Amniotic epithelial cell (primary cell): ENCODE data around the gene TTC21B.
"Not testable (repeated sequence)": the region's sequence is repeated elsewhere in the genome, so short reads cannot be mapped to it uniquely, and the experiment has no call there.

Source experiments
- DNase-seq: peaks from one replicate; pipeline ENCODE4 v3.0.0-alpha.2; 2010; ENCODE audit warnings: low read depth

Gene TTC21B

DNA sequence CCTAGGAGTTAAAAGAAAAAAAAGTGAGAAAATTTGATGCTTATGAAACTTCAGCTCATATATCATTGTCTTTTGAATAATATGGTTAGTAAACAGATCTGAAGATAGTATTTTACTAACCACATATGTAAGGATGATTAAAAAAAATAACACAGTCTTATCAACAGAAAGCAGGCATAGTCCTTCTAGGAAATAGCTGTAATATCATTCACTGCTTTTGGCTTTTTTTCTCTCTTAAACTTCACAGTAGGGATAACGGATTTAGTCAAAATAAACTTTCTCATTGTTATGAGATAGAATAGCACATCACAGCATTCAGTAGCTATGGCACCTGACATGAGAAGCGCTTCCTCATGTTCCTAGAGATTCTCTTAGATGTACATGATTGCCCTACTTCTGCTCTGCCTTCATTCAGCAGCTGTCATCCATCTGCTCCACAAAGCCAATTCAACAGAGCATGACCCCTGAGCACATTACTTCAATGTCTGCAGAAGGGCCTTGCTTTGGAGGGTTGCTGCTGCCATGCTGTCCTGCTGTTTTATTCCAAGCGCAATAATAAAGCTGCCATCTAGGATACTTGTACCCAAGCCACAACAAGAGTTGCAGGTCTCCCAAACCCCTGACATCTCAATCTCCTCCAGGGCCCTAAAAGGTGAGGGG is 67.0 kb downstream of the TTC21B start:
- no peak for DNase-seq

DNA sequence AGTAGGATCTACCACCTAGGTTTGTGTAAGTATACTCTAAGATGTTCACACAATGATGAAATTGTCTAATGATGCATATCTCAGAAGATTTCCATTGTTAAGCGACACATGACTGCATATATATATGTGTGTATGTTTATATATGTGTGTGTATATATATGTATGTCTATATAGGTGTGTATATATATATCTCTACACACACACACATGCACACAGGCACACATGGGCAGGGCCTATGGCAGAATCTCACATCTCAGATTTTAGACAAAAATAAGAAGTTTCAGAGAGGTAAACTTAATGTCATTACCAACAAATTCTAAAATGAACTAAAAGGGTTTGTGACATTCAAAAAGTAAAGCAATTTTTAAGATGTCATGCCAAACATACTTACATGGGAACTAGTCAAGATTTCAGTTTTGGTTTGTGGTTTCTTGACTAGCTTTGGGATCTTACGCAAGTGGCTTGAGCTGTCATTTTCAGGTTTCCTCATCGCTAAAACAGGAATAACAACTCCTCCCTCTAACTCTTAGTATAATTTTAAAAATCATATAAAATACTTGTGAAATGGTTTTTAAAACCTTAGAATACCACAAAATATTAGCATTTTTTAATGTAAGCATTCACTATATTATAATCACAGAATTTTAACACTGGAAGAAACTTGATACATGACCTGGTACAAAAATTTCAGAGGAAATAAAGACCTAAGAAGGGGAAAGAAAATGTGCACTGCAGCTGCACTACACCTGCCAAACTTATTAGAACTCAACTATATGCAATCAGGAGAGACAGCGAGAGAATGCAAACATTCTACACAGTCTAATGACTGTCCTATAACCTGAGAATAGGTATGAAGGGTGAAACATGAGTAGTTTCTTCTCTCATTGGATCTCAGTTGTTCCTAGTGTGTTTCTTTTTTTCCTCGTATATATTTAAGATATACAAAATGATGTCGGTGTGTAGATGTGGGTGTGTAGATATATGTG is 75.7 kb downstream of the TTC21B start:
- peak; percentile 75 for DNase-seq

DNA sequence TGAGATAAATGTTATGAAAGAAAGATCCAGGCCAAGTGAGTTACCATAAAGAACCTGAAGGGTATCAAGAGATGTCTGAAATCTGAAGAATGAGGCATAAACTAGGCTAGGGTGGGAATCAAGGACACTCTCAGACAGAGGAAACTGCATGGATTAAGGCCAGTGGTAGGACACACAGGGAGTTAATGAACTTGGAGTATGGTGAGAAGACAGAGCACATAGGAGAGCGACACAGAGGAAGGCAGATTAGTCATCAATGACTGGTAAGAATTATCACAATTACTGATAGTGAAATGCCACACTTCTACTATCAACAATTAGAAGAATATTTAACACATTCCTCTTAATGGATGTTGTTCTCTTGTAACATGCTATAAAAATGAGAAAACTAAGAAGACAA is 76.9 kb downstream of the TTC21B start:
- DNase-seq = peak; percentile 55

DNA sequence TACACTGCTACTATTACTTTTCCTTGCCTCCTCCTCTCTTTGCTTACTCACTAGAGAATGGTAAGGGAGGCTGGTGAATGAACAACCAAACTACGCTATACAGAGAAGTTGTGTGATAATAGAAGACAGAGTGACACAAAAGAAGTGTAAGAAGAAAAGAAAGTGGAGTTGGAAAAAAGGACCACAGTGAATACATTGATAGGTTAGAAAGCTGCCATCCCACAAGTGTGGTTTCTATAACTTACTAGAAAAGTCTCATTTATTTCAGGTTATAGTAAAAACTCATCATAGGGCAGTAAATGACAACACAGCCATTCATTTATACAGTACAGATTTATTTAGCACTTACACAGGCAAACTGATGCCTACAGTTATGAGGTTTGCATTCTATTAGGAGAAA is 77.3 kb downstream of the TTC21B start:
- no peak for DNase-seq

DNA sequence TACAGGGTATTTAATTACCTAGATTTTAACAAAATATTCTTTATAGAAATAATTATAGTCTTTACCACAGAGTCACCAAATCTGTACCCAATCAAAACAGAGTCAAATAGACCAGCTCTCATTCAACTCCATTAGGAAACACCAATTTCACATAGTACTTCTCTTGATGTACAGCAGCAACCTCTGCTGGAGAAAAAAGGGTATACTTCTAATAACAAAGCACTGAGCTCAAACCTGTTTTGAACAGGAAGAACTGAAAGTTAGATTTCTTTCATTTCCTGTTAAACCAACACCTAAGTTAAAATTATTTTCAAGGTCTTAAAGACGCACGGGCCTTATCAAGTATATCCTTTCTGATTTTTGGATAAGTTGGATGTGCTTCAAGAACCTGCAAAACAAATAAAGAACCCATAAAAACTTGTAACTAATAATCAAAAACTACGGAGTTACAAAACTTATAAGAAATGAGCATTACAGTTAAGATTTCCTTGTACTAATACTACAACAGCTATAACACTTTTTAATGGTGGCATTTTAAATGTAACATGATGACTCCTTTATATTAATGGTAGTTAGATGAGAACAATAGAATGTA is 79.0 kb downstream of the TTC21B start:
- peak; percentile 69 for DNase-seq

DNA sequence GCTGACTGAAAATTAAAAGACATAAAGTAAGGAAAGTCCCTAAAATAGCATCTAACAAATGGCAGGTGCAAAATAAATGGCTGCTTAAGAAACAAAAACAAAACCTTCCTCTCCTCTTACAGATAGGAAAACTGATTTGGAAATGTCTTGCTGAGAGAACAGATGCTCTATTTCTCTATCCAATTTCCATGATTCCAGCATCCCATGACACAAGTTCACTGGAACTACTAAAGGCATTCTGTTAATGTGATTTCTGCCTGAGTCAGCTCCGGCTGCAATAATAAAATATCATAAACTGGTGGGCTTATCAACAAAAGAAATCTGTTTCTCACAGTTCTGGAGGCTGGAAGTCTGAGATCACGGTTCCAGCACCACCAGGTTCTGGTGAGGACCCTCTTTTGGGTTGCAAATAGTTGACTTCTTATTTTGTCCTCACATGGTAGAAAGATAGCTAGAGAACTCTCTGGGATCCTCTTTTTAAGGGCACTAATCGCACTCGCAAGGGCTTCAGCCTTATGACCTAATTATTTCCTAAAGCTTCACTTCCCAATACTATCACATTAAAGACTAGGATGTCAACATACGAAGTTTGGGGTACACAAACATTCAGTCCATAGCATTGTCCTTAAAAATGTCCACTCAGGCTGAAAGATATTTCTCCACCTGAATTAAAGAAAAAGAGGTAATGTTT is 81.3 kb downstream of the TTC21B start:
- DNase-seq = peak; percentile 8

DNA sequence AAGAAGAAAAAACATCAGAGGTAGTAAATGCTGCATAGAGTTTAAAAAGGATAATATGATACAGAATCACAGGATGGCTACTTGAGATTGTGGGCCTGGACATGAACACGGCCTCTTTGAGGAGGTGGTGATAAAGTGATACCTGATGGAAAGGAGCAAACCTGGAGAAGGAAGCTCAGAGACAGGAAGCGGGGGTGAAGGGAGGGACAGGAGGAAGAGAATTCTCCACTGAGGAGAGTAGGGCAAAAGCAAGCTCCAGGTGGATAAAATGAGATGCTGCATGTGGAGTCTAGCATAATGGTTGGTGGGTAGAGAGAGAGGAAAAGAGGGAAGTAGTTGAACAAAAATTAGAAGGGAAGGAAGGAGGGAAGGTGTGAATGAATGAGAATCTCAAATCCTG is 82.6 kb downstream of the TTC21B start:
- no peak for DNase-seq

DNA sequence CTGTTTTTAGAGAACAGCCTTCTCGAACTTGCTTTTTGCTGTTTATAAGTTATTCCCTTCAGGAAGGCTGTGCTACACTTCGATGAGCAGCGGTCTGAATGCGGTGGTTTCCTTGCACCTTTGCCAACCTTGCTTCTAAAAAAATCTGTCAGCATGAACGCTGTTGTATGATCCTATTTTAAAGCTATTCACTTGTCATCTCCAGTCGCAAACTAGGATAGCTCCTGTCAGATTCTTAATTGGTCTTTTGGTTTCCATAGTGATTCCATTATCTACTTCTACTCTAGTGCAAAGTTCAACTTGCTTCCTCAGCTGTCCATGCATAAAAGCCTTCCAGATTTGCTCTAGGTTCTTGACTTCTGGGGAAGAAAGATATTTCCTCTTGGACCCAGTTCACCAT is 83.2 kb downstream of the TTC21B start:
- no peak for DNase-seq

DNA sequence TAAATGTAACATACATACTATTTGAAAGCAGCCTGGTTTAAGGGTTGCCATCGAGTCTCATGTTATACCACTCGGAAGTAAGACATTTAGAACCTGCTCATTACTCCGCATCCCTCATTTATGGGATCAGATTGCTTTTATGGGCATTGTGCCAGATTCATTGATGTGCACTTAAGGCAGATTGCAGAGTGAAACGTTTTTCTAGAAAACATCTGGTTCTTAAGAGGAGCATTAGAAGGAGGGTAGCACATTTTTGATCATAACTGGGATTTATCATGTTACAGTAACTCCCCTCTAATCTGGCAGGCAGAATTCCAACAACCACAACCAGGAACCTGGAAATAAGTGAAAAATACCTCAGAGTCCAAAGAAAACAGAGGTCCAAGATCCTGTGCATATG is 85.4 kb downstream of the TTC21B start:
- peak; percentile 69 for DNase-seq

DNA sequence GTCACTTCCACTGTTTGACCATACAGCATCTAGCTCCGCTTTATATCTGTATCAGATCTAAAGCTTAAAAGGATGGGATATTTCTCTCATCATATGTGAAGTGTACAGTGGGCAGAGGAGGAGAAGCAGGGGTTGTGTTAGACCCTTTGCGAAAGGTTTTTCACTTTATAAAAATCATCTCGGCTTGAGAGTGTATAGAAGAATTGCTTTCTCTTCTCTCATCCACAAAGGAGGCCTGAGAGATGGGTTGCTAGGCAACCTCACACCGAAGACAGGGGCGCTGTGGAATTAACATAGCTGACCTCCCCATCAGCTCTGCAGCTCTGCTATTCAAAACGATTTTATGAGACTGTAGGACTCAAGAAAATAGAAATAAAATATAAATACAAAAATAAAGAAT is 89.3 kb downstream of the TTC21B start:
- DNase-seq = no peak

DNA sequence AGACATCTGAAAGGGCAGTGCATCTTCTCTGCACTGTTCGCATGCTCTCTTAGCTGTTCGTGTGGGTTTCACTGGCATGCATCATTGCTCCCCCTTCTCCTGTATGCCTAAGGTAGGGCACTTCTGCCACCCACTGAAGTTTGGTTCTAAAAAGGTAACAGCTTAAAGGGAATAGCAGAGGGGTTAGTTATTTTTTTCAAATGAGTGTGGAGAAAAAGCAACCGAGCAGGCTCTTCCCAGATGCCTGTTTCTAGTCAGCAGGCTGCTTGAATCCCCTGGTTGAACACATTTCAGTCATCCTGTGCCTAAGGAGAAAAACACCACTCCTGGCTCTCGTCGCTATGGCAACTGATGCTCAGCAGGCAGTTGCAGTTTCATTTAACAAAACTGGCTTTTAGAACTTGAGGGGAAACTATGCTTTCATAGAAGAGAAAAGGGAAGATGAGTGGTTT is 89.7 kb downstream of the TTC21B start:
- DNase-seq = no peak

DNA sequence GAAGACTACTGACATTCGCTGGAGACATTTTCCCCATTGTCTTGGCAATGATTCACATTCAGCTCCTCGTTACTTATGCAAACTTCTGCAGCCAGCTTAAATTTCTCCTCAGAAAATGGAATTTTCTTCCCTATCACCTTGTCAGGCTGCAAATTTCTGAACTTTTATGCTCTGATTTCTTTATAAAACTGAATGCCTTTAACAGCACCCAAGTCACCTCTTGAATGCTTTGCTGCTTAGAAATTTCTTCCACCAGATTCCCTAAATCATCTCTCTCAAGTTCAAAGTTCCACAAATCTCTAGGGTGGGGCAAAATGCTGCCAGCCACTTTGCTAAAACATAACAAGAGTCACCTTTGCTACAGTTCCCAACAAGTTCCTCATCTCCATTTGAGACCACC is 92.5 kb downstream of the TTC21B start:
- DNase-seq = not testable (repeated sequence)

DNA sequence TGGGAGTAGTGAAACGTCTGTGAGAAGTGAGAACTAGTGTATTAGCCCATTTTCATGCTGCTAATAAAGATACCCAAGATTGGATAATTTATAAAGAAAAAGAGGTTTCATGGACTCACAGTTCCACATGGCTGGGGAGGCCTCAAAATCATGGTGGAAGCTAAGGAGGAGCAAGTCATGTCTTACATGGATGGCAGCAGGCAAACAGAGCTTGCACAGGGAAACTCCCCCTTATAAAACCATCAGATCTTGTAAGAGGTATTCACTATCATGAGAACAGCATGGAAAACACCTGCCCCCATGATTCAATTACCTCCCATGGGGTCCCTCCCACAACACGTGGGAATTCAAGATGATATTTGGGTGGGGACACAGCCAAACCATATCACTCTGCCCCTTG is 93.9 kb downstream of the TTC21B start:
- not testable (repeated sequence) for DNase-seq

DNA sequence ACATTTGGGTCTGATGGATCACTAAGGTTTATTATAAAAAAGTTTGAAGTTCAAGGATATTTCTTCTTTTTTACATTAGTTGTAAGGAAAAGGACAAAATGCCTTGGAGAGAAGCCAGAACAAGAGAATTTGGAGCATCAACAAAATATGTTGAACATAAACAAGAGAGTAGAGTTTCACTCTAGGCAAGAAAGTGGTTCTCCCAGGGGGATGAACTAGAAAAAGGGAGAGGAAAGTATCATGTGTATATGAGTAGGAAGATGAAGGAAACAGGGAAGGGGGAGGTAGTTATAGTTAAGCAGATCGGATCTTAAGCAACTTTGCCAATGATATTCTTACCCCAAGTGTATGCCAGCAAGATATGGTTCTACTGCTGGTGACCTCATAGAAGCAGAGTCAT is 95.7 kb downstream of the TTC21B start:
- peak; percentile 9 for DNase-seq

DNA sequence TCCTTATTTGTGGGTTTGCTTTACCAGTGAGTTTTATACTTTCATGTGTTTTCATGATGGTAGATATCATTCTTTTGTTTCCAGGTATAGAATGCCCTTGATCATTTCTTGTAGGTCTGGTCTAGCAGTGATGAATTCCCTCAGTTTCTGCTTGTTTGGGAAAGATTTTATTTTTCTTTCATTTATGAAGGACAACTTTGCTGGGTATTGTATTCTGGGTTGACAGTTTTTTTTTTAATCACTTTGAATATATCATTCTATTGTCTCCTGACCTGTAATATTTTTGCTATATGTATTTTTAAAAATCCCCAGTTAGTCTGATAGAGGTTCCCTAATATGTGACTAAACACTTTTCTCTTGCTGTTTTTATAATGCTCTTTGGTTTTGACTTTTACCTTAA is 101.2 kb downstream of the TTC21B start:
- DNase-seq = no peak

DNA sequence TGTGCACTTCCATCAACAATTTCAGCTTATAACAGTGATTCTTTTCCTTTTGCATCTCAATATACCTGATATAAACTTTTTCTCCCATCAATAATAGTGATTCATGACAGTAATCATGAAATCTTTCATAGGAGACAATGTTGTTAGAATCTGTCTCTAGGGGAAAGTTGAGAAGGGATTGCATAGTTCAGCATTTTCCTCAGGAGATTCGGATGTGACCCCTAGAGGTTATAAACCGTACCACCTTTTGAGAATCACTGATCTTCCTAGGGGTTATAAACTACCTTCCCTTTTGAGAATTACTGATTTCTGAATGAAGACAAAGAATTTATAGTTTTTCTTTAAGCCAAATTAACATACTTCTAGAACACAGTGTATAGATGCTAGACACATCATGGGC is 106.6 kb downstream of the TTC21B start:
- DNase-seq = no peak

DNA sequence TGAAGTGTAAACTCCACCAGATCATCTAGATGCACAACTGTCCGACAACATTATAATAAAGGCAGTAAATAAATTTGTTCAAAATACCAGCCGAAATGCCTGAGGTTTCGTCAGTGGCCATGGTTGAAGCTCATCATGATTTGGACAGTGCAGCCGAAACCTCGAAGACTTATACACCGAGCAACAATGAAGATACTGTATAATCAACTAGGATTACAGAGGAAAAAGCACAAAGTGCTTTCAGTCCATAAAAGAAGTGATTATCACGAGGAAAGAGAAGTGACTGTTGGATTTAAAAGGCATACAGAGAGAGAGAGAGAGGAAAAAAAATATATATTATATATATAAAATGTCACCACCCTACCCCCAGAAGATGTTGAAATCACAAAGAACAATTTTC is 107.5 kb downstream of the TTC21B start:
- DNase-seq = no peak

DNA sequence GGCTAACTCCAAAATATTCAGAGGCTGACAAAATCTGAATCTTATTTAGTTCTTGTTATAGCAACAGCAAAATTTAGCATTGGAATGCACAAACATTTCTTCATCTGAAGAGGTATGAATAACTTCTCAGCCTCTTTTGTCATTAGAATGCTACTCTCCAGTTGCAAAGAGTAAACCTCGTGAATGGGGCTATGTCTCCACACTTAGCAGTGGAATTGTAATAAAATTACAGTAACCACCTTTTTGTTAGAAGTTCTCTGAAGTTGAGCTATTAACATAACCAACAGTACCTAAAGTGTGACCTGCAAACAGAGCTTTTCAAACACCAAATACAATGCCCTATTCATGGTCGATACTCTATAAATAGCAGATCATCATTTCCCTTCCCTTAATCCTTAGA is 109.4 kb downstream of the TTC21B start:
- DNase-seq = no peak

DNA sequence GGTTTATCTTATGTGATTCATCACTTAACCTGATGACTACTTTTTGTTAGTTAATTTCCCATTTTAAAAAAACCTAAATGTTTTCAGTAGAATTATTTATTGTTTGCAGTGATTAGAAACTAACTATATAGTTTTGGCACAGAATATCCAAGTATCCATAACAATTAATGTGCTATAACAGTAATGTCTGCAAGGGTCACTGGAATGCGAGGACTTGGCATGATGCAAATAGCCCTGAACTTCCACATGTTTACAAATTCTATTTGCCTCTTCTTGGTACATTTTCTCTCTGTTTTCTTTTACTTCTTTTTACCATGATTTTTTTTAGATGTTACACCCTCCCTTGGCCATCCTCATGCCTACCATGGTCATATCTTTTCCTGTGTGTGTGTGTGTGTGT is 110.2 kb downstream of the TTC21B start:
- DNase-seq = no peak

DNA sequence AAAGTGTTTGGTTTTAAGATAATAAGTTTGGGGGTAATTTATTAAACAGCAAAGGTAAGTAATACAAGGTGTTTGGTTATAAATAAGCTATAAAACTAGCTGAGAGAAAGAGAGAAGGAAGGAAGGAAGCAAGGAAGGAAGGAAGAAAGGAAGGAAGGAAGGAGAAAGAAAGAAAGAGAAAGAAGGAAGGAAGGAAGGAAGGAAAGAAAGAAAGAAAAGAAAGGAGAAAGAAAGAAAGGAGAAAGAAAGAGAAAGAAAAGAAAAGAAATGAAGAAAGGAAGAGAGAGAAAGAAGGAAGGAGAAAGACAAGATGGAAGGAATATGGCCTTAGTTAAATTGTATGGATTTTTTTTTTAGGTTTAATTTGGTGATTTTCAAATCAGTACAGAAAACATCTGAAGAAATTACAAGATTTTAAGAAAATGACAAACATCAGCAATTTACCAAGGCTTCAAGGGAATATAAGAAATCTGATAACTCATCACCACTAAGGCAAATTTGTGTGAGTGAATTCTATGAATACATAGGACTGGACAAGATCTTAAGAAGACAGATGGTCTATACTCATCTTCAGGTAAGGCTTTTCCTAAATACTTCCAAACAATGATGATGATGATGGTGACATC is 113.1 kb downstream of the TTC21B start:
- DNase-seq = no peak

DNA sequence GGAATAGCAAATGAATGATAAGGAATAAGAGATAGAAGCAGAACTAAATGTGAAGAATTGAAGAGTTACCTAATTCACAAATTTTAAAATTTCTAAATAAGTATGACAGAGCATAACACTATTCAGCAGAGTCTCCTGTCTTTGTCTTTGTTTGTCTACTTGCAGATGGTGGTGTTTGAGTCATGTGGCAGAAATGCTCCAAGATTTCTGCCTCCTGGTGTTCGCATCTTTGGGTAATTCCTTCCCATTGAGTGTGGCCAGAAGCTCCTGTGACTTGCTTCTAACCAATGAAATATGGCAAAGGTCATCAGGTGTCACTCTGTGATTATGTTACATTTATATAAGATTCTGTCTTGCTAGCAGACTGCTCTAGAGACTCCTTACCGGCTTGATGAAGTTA is 114.0 kb downstream of the TTC21B start:
- peak; percentile 19 for DNase-seq

DNA sequence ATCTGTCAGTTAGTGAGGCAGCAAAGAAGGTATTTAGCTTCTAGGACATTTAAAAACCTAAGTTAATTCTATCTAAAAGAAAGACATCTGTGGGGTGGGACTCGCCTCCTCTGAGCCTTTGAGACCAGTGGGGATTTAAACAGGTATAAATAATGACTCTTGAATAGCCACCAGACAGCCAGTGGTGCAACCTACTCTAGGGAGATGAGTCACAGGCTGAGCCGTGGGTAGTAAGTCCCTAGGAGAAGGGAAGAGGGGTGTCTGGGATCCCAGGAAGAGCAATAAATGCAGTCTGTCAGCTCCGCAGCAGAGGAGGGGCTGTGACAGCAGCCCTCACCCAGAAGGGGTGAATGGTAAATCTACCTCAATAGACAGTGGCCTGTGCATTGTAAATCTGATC is 116.5 kb downstream of the TTC21B start:
- peak; percentile 73 for DNase-seq
